ENCODE results near the gene ZNF578.
"Not testable (repeated sequence)": the region's sequence is repeated elsewhere in the genome, so short reads cannot be mapped to it uniquely, and the experiment has no call there.

DNA sequence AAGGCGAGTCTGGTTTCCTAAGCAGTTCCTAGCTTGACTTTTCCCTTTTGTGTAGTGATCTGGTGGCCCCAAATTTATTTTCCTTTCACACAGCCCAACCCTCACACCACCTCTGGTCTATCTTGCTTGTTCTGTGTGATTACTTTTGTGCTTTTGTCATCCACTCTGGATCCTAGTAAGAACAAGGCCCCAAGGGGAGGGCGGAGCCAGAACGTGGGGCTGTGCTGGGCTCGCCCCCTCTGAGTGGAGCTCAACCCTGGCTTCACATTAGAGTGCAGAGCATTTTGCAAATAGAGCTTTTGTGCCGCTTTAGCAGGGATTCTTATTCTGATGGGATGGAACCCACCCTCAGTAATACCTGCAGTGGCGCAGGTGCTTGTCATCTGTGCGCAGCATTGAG, 31.7 kb downstream of the ZNF578 start:
- not testable (repeated sequence) for TF ChIP-seq CTCF (IDR thresholded peaks at IDR 0.05; ENCODE audit: extremely low read depth in 1 of 2, insufficient read depth in 1 of 2, low read depth in 1 of 2, low read length in 2 of 2); POLR2A (IDR thresholded peaks at IDR 0.05; ENCODE audit: low read depth, low read length); EZH2 (IDR thresholded peaks at IDR 0.05; ENCODE audit: borderline replicate concordance, low read depth, low read length, severe bottlenecking); MAX (IDR thresholded peaks at IDR 0.05; ENCODE audit: insufficient read depth, insufficient read length); POLR2AphosphoS5 (IDR thresholded peaks at IDR 0.05; ENCODE audit: insufficient read depth, low read depth, low read length); JUN (IDR thresholded peaks at IDR 0.05; ENCODE audit: borderline replicate concordance, insufficient read depth, insufficient read length, low read depth)
